ENCODE measurements around the gene CABP4.
"Not testable (repeated sequence)": the region's sequence is repeated elsewhere in the genome, so short reads cannot be mapped to it uniquely, and the experiment has no call there.

The CABP4 gene

GRCh38 chr11:67469508-67469811 lies 14.3 kb downstream of the CABP4 start:
- no peak for FAIRE-seq
- TF ChIP-seq POU2F2 (IDR thresholded peaks at IDR 0.05; ENCODE audit: low read depth, low read length): no peak
- TF ChIP-seq TAF1 (IDR thresholded peaks at IDR 0.05; ENCODE audit: low read depth, low read length): no peak
- no peak for TF ChIP-seq PAX5 (IDR thresholded peaks at IDR 0.05; ENCODE audit: insufficient read depth, low read length, severe bottlenecking)
- no peak for TF ChIP-seq SPI1 (IDR thresholded peaks at IDR 0.05; ENCODE audit: low read depth, low read length)
- TF ChIP-seq POLR2AphosphoS5 (IDR thresholded peaks at IDR 0.05; ENCODE audit: low read depth, low read length): no peak
- TF ChIP-seq POLR2A (IDR thresholded peaks at IDR 0.05; ENCODE audit: low read depth, low read length): no peak
- DNase-seq (ENCODE audit: insufficient read length, low spot score): no peak

- FAIRE-seq: peak; percentile 66
Measured at GRCh38 chr11:67470337-67471002, 15.3 kb downstream of the CABP4 start.

GRCh38 chr11:67472882-67473281 lies 17.7 kb downstream of the CABP4 start:
- DNase-seq (ENCODE audit: insufficient read length, low spot score) (no peak), FAIRE-seq (no peak)
- TF ChIP-seq PAX5 (IDR thresholded peaks at IDR 0.05; ENCODE audit: insufficient read depth, low read length, severe bottlenecking) (no peak), POLR2AphosphoS5 (IDR thresholded peaks at IDR 0.05; ENCODE audit: low read depth, low read length) (no peak), POLR2A (IDR thresholded peaks at IDR 0.05; ENCODE audit: low read depth, low read length) (no peak), SPI1 (IDR thresholded peaks at IDR 0.05; ENCODE audit: low read depth, low read length) (no peak), POU2F2 (IDR thresholded peaks at IDR 0.05; ENCODE audit: low read depth, low read length) (no peak), TAF1 (IDR thresholded peaks at IDR 0.05; ENCODE audit: low read depth, low read length) (no peak)

More at GRCh38 chr11:67470337-67471002, 15.3 kb downstream of the CABP4 start:
- TF ChIP-seq TAF1 (IDR thresholded peaks at IDR 0.05; ENCODE audit: low read depth, low read length) (no peak), SPI1 (IDR thresholded peaks at IDR 0.05; ENCODE audit: low read depth, low read length) (peak; percentile 72)
- DNase-seq (ENCODE audit: insufficient read length, low spot score): no peak

- not testable (repeated sequence) for DNase-seq (ENCODE audit: insufficient read length, low spot score); FAIRE-seq
Measured at GRCh38 chr11:67476692-67477091, 21.5 kb downstream of the CABP4 start.

GRCh38 chr11:67477344-67478050 lies 22.3 kb downstream of the CABP4 start:
- not testable (repeated sequence) for DNase-seq (ENCODE audit: insufficient read length, low spot score); FAIRE-seq

- FAIRE-seq (no peak), DNase-seq (ENCODE audit: insufficient read length, low spot score) (no peak)
- TF ChIP-seq POLR2AphosphoS5 (IDR thresholded peaks at IDR 0.05; ENCODE audit: low read depth, low read length) (no peak), SPI1 (IDR thresholded peaks at IDR 0.05; ENCODE audit: low read depth, low read length) (peak; percentile 63; the same call in 1 of the 2 replicates)
Measured at GRCh38 chr11:67482275-67482826, 27.2 kb downstream of the CABP4 start.

GRCh38 chr11:67482827-67483798 lies 28.0 kb downstream of the CABP4 start, which contains the start of gene AIP:
AIP (plus strand) TSS chr11:67483026; CDS start chr11:67483159, 133 bp downstream.
- DNase-seq (ENCODE audit: insufficient read length, low spot score): peak; percentile 92
- TF ChIP-seq POLR2A (IDR thresholded peaks at IDR 0.05; ENCODE audit: low read depth, low read length) (peak; percentile 49; the same call in 1 of the 2 replicates), POU2F2 (IDR thresholded peaks at IDR 0.05; ENCODE audit: low read depth, low read length) (no peak), TAF1 (IDR thresholded peaks at IDR 0.05; ENCODE audit: low read depth, low read length) (peak; percentile 81; the same call in 1 of the 2 replicates), POLR2AphosphoS5 (IDR thresholded peaks at IDR 0.05; ENCODE audit: low read depth, low read length) (no peak)
- FAIRE-seq: peak; percentile 98

GRCh38 chr11:67483831-67484665 lies 28.9 kb downstream of the CABP4 start:
- DNase-seq (ENCODE audit: insufficient read length, low spot score) (no peak), FAIRE-seq (peak; percentile 92)
- TF ChIP-seq POU2F2 (IDR thresholded peaks at IDR 0.05; ENCODE audit: low read depth, low read length) (no peak; the same call in 1 of the 2 replicates), SPI1 (IDR thresholded peaks at IDR 0.05; ENCODE audit: low read depth, low read length) (no peak), PAX5 (IDR thresholded peaks at IDR 0.05; ENCODE audit: insufficient read depth, low read length, severe bottlenecking) (no peak), TAF1 (IDR thresholded peaks at IDR 0.05; ENCODE audit: low read depth, low read length) (peak; percentile 38; the same call in 1 of the 2 replicates), POLR2AphosphoS5 (IDR thresholded peaks at IDR 0.05; ENCODE audit: low read depth, low read length) (peak; percentile 66), POLR2A (IDR thresholded peaks at IDR 0.05; ENCODE audit: low read depth, low read length) (peak; percentile 67)

GRCh38 chr11:67484847-67485311 lies 29.7 kb downstream of the CABP4 start:
- no peak for FAIRE-seq
- DNase-seq (ENCODE audit: insufficient read length, low spot score): no peak

More at GRCh38 chr11:67484847-67485311, 29.7 kb downstream of the CABP4 start:
- TF ChIP-seq POU2F2 (IDR thresholded peaks at IDR 0.05; ENCODE audit: low read depth, low read length) (peak; percentile 61; the same call in 1 of the 2 replicates), SPI1 (IDR thresholded peaks at IDR 0.05; ENCODE audit: low read depth, low read length) (peak; percentile 72), POLR2AphosphoS5 (IDR thresholded peaks at IDR 0.05; ENCODE audit: low read depth, low read length) (peak; percentile 56), POLR2A (IDR thresholded peaks at IDR 0.05; ENCODE audit: low read depth, low read length) (peak; percentile 49; the same call in 1 of the 2 replicates), PAX5 (IDR thresholded peaks at IDR 0.05; ENCODE audit: insufficient read depth, low read length, severe bottlenecking) (no peak), TAF1 (IDR thresholded peaks at IDR 0.05; ENCODE audit: low read depth, low read length) (no peak; the same call in 1 of the 2 replicates)
